Hematopoietic multipotent progenitor cell treated with erythropoietin and hydrocortisone succinate and interleukin-3 and kit ligand, for 17 days (in vitro differentiated cells): ENCODE results near the gene OR8B4.
"Not testable (repeated sequence)": the region's sequence is repeated elsewhere in the genome, so short reads cannot be mapped to it uniquely, and the experiment has no call there.

ENCODE experiments used
- DNase-seq: peaks from one replicate; pipeline ENCODE4 v3.0.0-alpha.2; 2015; ENCODE audit warnings: low spot score

OR8B4 gene, protein sequence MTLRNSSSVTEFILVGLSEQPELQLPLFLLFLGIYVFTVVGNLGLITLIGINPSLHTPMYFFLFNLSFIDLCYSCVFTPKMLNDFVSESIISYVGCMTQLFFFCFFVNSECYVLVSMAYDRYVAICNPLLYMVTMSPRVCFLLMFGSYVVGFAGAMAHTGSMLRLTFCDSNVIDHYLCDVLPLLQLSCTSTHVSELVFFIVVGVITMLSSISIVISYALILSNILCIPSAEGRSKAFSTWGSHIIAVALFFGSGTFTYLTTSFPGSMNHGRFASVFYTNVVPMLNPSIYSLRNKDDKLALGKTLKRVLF

DNA sequence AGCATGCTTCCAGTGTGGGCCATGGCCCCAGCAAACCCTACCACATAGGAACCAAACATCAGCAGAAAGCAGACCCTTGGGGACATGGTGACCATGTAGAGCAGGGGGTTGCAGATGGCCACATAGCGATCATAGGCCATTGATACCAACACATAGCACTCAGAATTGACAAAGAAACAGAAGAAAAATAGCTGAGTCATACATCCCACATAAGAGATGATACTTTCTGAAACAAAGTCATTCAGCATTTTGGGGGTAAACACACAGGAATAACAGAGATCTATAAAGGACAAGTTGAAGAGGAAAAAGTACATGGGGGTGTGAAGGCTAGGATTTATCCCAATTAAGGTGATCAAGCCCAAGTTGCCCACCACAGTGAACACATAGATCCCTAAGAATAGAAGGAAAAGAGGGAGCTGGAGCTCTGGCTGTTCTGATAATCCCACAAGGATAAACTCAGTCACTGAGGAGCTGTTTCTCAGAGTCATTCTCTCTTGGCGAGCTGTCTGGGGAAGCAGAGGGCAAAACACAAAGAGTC, at the start of gene OR8B4:
Gene OR8B4 (minus strand): TSS at position 488 of the 538 bp plus-strand sequence. CDS start 0 bp downstream, at position 488.
- DNase-seq: no peak

DNA sequence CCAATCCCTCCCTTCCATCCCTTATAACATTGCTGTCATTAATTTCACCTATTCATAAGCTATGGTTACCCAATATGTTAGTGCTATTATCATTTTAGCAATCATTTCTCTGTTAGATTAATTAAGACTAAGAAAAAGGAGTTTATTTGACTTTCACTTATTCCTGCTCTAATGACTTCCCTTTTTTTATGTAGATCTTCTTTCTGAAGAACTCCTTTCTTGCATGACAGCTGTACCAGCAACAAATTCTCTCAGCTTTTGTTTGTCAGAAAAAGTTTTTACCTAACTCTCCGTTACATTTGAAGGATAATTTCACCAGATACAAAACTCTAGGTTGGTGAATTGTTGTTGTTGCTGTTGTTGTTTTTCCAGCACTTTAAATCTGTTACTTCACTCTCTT, 49.4 kb upstream of the OR8B4 start:
- DNase-seq: no peak

DNA sequence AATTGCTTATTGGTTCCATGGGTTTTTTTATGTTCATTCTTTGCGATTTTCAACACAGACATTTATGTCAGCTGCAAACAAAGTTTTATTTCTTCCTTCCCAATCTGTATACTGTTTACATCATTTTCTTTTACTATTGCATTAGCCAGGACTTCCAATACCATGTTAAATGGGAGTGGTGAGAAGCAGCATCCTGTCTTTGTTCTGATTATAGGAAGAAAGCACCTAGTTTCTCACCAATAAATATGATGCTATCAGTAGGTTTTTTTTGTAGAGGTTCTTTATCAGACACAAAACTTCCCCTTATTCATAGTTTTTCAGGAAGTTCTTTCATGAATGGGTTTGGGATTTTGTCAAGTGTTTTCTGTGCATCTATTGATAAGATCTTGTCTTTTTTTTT, 48.8 kb upstream of the OR8B4 start:
- DNase-seq: no peak

DNA sequence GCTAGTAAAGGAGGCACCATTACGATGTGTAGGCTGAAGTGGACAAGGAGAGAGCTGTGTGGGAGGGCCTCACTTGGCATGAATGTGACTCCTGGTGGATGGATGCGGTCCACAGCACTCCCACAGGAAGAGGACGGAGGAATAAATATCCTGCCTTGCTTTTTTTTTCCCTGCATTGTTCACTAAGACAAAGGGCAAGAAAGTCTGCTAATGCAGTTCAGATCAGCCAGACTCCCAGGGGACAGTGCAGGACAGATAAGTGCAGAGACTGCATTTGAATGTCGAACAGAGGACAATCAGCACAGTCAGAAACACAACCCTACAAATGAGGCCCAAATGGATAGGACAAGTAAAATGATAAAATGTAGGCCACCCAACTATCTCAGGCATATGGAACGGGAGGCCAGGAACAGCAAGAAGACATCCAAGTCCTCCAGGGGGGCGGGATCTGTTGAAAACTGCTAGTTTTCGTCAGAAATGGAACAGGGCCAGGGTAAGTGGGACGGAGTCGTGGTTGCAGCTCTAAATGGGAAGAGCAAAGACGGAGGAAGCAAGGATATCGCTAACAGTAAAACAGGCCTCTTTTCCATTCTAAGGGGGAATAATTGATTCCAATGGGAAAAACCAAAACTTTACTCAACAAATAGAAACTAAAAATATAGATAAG, 46.0 kb upstream of the OR8B4 start:
- DNase-seq: no peak

DNA sequence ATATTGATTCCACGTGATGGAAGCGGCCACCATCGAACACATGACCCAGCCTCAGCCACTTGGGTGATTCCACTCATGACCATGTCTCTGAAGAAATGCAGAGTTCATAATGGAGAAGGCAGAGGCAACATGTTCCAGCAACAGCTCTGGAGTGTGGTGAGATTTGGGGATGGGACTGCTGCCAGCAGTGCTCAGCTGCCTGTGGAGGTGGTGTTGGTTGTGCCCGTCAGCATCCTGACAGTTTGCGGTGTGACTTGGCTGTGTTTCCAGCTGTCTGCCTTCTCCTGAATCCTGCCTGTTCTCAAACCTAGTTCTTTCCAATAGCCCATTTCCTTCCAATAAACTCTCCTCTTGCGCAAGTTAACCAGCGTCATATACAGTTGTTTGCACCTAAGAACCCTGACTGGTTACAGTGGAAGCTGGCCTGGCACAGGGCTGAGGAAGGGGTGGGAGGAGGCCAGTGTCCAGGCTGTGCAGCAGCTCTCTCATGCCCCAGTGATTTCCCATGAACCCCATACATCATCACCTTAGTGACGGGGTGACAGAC, 42.8 kb upstream of the OR8B4 start:
- DNase-seq: no peak

DNA sequence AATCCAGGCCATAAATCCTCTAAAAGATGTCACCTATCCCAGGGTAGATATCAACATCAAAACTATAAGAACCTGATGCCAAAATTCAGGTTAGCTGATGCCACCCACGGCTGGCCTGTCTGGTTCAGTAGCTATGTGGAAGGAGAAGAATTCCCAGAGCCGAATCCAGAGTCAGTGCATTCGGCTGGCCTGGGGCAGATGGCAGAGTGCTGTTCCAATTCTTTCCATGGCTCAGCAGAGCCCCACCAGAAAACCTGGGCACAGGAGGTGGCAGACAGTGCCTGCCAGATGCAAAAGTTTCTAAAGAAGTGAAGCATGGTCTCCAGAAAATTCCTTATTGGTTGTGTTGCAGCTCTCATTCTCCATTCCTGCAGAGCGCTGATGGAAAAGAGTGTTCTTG, 40.7 kb upstream of the OR8B4 start:
- no peak for DNase-seq

DNA sequence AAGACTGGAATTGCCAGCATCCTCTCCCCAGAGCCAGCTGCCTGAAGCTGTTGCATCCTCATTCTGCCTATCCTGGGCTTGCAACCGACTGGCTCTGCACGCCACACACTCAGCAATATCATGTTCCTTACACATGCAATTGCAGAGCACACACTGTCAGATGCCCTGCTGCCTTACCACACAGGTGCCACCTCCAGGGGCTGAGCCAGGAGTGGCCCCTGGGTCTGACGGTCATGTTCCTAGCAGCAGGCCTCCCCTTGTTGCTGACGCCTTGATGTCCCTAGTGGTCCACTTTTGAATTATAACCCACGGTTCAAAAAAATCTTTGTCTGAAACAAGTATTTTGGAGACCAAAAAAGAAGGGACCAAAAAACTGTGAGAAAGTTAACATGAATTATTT, 39.3 kb upstream of the OR8B4 start:
- DNase-seq: no peak

DNA sequence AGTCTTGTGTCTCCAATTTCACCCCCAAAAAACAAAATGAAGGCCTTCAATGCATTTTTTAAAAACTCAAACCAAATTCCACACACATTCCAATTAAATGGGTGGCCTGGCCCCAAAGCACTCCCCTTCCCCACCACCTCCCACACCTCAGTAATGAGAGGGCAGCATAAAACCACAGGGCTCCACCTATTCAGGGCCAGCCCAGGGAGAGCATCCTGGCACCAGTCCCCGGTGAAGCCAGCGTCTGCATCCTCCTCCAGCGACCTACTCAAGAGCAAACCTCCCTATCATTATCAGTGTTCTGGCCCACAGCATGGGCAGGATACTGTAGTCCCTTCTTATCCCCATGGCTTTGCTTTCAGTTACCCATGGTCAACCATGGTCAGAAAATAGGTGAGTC, 38.7 kb upstream of the OR8B4 start:
- no peak for DNase-seq

DNA sequence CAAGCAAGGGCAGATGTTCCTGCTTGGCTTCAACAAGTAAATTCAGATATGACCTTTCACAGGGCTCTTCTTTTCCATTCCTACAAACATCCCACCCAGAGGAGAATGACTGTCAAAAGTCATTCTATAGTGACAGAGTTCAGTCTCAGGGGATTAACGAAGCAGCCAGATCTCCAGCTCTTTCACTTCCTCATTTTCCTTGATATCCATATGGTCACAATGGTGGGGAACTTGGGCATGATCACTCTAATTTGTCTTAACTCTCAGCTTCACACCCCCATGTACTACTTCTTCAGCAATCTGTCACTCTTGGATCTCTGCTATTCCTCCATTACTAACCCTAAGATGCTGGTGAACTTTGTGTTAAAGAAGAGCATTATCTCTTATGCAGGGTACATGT, 35.8 kb upstream of the OR8B4 start:
- DNase-seq: no peak

DNA sequence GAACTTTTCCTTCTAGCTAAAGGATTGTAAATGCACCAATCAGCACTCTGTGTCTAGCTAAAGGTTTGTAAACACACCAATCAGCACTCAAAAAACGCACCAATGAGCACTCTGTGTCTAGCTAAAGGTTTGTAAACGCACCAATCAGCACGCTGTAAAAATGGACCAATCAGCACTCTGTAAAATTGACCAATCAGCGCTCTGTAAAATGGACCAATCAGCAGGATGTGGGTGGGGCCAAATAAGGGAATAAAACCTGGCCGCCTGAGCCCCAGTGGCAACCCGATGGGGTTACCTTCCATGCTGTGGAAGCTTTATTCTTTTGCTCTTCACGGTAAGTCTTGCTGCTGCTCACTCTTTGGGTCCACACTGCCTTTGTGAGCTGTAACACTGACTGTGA, 34.7 kb upstream of the OR8B4 start:
- not testable (repeated sequence) for DNase-seq

DNA sequence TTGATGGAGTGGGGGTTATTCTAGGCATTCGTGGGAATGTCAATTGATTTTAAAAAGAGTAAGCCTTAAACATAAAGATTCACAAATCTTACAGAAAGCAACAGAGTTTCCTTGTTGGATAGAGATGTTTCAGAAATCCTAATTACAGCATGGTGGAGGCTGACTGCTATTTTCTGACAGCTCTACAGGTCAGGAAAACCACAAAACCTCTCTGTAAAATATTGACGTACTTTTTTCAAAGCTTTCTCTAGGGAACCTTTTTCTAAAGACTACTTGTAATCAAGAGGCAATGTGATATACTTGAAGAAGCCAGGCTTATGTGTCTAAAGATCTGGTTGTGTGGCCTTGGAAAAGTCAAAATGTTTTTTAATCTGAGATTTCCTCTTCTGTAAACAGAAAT, 29.9 kb upstream of the OR8B4 start:
- DNase-seq: no peak

DNA sequence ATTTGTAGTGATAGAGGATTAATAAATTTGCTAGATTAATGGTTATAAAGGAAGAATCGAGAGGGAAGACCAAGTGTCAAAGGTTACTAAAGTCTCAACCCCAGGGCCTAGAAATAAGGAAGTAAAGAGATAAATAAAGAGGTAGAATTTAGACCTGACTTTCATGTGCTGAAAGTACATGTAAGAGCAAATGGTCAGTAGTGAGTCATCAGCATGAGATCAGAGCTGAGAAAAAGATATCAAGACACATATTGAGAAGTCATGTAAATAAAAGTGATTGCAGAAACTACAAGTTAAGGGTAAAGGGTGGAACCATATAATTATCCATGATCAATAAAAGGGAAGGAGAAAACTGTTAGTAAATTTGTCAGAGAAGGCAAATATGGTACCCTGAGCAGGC, 22.2 kb upstream of the OR8B4 start:
- no peak for DNase-seq

DNA sequence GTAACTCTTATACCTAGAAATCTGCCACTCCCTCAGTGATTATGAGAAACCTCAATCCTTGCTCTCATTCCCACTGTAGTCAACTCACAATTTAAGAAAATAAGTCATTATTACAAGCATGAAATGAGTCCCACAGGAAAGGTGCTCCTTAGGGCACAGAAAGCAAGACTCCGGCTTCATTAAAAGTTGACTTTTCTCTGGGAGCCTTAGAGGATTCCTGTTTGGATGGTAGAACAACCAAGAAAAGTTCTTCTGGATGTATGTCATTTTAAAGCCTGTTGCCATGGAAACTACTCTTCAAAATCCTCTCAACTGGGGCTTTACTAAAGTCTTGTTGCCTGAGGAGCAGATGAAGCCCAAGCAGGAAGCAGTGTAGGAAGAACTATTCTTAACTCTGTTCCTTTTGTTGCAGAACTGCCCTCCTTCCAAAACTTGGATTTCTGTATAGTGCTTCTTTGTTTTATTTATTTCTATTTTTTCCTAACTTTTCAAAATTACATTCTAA, 21.0 kb upstream of the OR8B4 start, which contains the start of gene OR8B8:
Gene OR8B8 (minus strand): TSS at position 51 of the 505 bp plus-strand sequence. CDS start 4,611 bp downstream, outside the sequence.
- DNase-seq: no peak

DNA sequence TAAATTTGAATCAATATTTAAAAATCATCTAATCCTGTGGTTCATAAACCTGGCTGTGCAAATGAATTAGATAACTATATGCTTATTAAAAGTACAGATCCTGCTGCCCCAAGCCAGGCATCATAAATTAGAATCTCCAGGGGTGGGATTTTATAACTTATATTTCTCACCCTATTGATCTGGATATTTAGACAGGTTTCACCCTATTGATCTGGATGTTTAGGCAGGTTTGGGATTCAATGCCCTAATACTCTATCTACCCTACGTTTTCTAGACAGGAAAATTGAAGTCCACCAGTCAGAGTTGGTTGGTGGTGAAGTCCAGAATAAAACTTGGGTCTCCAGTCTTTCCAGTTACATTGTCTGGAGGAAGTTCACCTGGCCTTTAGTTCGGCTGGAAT, 18.2 kb upstream of the OR8B4 start:
- no peak for DNase-seq

DNA sequence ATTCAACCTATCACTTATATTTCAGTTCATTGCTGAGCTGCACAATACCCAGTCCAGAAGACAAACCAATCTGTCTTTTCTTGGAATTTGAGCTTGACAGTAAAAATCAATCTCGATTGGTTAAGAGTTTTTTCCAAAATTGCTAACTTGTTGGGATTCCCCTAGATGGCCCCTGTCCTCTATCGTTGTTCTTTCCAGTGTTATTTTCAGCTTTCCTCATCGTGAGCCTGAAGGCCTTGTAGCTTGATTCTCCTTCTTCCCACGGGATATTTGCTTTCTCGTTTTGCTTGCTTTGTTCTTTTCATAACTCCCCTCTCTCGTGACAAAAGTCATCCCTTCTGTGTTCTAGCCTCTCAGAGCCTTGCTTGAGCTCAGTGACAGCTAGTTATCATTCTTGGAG, 17.8 kb upstream of the OR8B4 start:
- DNase-seq: no peak

DNA sequence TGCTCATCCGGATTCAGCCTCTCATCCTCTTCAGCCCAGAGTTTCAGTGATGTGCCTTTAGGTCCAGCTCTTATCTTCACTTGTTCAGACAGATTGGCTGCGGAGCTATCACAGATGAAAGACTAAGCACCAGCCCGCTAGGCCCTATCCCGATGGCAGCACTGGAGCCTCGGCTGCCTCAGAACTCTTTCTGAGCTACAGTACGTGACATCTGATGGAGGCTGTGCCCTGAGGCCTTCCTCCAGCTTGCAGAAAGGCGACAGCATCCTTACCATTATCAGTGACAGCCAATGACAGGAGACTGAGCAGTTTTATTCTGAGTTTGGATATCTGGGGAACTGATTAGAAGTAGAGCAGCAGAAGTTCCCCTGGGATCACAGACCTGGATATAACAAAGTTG, 16.8 kb upstream of the OR8B4 start:
- no peak for DNase-seq

DNA sequence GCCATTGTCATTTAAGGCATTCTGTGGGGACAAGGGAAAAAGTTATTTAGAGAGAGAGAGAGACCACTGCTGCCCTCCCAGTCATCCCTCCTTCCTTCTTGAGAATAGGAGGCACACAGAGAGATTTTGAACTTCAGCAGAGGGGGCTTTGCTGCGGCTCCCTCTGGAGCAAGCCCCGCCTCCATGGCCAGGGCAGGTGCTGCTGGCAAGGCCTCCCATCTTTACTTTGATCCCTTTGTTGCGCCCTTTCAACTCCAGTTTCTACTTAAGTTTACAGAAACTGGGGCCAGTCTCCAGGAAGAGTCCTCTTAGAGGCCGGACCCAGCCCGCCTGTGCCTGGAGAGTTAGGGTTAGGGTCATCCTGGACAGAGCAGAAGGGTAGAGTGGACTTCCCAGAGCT, 16.4 kb upstream of the OR8B4 start:
- no peak for DNase-seq

DNA sequence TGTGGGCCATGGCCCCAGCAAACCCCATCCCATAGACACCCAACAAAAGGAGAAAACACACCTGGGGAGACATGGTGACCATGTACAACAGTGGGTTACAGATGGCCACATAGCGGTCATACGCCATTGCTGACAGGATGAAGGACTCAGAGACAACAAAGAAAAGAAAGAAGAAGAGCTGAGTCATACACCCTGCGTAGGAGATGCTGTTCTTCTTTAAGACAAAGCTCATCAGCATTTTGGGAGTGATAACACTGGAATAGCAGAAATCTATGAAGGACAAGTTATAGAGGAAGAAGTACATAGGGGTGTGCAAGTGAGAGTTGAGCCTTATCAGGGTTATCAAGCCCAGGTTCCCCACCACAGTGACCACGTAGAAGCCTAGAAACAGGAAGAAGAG, 15.9 kb upstream of the OR8B4 start:
- DNase-seq: no peak

DNA sequence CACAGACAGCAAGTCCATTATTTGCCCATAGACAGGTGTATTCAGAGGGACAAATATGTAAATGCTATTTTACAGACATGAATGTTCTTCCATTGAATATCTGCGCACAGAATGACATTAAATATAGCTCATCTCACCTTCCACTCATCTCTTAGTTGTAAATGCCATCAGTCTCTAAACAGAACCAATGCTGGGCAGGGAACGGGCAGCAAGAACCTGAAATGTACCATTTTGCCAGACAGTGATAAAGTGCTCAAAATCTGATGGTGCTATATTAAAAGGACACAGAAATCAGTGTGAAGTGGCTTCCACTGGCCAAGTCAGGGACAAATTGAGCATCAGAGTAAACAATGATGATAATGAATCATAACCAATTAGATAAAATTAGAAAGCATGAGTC, 10.0 kb upstream of the OR8B4 start:
- DNase-seq: no peak

DNA sequence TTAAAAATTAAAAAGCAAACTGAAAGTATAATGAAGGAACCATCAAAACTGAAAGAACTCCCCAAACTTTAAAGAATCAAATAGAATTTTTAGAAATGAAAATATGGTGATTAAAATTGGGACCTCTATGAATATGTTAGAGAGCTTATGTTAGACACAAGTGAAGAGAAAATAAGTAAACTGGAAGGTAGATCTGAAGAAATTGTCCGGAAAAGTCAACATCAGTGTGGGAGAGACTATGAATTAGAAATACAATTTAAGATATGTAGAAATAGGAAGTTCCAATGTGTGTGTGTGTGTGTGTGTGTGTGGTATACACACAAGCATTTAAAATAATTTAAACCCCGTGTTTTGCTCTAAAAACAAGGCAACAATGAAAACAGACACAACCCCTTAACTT, 4.9 kb upstream of the OR8B4 start:
- no peak for DNase-seq

DNA sequence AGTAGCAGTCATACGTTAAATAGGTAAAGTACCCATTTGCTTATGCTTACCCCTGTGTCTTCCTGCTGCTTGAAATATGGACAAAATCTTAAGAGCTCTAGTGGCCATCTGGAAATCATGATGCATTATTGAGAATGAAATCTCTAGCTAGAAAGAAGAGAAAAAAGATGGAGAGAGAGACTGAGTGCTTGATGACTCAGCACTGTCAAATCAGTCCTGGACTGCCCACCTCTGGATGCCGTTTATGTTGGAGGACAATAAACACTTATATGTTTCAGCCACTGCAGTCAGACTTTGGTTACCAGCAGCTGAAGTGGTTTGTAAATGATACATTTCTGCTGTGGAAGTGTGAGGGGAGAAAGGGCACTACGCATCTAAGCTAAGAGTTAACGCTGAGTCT, 3.6 kb downstream of the OR8B4 start:
- no peak for DNase-seq

DNA sequence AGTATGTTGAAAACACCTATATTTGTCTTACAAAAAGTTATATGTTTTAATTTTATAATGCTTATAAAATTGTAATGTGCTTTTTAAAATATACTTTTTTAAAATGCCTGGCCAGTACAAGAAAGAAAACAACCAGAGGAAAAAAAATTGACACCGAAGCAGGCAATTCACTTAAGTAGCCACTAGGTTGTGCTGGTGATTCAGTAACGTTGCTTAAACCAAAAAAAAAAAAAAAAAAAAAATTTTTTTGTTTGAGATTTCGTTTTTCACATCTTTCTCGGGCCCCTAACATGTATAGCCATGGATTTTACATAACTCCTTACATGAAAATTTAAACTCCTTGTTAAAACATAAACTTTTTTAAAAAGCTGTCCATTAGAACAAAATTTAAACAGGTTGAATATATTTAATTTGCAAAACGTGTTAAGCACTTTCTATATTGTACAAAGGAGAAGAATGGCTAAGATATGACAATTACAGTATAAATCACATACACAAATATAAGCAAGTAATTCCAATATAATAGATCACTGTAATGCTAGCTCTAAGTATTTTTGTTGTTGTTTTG, 9.2 kb downstream of the OR8B4 start:
- DNase-seq: no peak

DNA sequence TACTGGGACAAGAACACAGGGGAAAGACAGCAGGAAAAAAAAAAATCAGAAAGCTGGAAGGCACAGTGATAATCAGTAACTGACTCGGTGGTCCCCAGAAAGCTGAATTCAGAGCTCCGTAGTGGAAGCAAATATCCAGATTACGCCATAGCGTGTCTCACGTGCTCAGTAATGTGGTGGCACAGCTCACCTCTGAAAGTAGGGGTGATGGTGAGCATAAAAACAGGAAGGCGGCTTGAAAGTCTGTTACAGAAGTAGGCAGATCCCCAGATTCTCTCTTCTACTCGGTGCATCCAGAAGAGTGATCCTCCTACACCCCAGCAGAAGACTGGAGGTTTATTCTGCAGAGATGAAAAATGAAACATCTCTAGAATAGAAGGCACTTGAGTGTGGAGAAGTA, 14.8 kb downstream of the OR8B4 start:
- no peak for DNase-seq
